SK-N-SH (cell line): ENCODE data around the gene CLK1. TPM values are rescaled to one million over a fixed set of nuclear protein-coding genes. Genes with fewer than 3 reads are reported as not detected.

Source experiments
- CTCF ChIA-PET: fragments of 300-600, 350-600 bp; formaldehyde crosslinking; extraction: SDS; loops from one replicate; lab custom pipeline; 2021; lab: Yijun Ruan, JAX
- POLR2A ChIA-PET: fragments of 350-600 bp; sonication (Branson Sonifier 250); formaldehyde crosslinking; extraction: SDS; loops from one replicate; lab custom pipeline; 2020; ENCODE audit warnings: antibody characterized with exemption, inconsistent platforms; lab: Yijun Ruan, JAX
- DNase-seq: peaks from one replicate; pipeline ENCODE4 v3.0.0; 2012
- H2AFZ ChIP-seq: fragments of 200-600 bp; sonication (generic); 2 replicates; pipeline ENCODE4 v1.8.1; 2016; ENCODE audit warnings: antibody characterized with exemption, mild to moderate bottlenecking, low read depth
- H3F3A ChIP-seq: fragments of 200-600 bp; sonication (generic); replicated peaks from 2 replicates; pipeline ENCODE3; 2016; ENCODE audit warnings: antibody characterized with exemption, mild to moderate bottlenecking; ENCODE audit not compliant: insufficient read depth
- H3K27ac ChIP-seq, 2 experiments: fragments of 200-500 bp in 1 of 2; fragments of 200-600 bp in 1 of 2; sonication (Bioruptor generic) in 1 of 2; sonication (generic), shearing (Covaris generic) in 1 of 2; 2 replicates each; pipeline versions ENCODE4 v1.5.1 to v1.6.1; 2014 to 2016; ENCODE audit warnings: low read depth in 2 of 2, inconsistent platforms in 1 of 2, low read length in 1 of 2, mild to moderate bottlenecking in 1 of 2, mixed read lengths in 1 of 2
- H3K27me3 ChIP-seq: fragments of 200-600 bp; sonication (generic), shearing (Covaris generic); 2 replicates; pipeline ENCODE4 v1.6.1; 2016; ENCODE audit warnings: mixed run types; ENCODE audit not compliant: insufficient read depth
- H3K36me3 ChIP-seq, 2 experiments: fragments of 200-500 bp in 1 of 2; fragments of 200-600 bp in 1 of 2; sonication (Bioruptor generic) in 1 of 2; sonication (generic) in 1 of 2; replicated peaks in 1 of 2; 2 replicates each; pipeline versions ENCODE3 to v1.5.1; 2014 to 2016; ENCODE audit warnings: low read length in 1 of 2, mild to moderate bottlenecking in 1 of 2; ENCODE audit not compliant: insufficient read depth in 2 of 2, control insufficient read depth in 1 of 2
- H3K4me1 ChIP-seq, 2 experiments: fragments of 200-500 bp in 1 of 2; fragments of 200-600 bp in 1 of 2; sonication (Bioruptor generic) in 1 of 2; sonication (generic), shearing (Covaris generic) in 1 of 2; 2 replicates each; pipeline versions ENCODE4 v1.5.1 to v1.6.1; 2014 to 2016; ENCODE audit warnings: low read depth in 1 of 2, low read length in 1 of 2, mixed run types in 1 of 2; ENCODE audit not compliant: insufficient read depth in 2 of 2, control insufficient read depth in 1 of 2
- H3K4me2 ChIP-seq: fragments of 200-600 bp; sonication (generic), shearing (Covaris generic); 2 replicates; pipeline ENCODE4 v1.6.1; 2017; ENCODE audit warnings: mixed run types
- H3K4me3 ChIP-seq, 2 experiments: fragments of 200-500 bp in 1 of 2; fragments of 200-600 bp in 1 of 2; sonication (Bioruptor generic) in 1 of 2; sonication (generic), shearing (Covaris generic) in 1 of 2; 2 replicates each; pipeline versions ENCODE4 v1.5.1 to v1.8.1; 2014 to 2016; ENCODE audit warnings: low read depth in 2 of 2, inconsistent platforms in 1 of 2, low read length in 1 of 2, mild to moderate bottlenecking in 1 of 2, mixed read lengths in 1 of 2, moderate library complexity in 1 of 2
- H3K79me2 ChIP-seq: fragments of 200-600 bp; sonication (generic); 2 replicates; pipeline ENCODE4 v1.8.1; 2017; ENCODE audit warnings: mild to moderate bottlenecking; ENCODE audit not compliant: insufficient read depth
- H3K9ac ChIP-seq: fragments of 200-600 bp; sonication (generic); 2 replicates; pipeline ENCODE4 v1.6.1; 2017; ENCODE audit warnings: mixed run types
- H3K9me2 ChIP-seq: fragments of 200-600 bp; sonication (generic); 2 replicates; pipeline ENCODE4 v1.6.1; 2017; ENCODE audit warnings: mixed run types
- H3K9me3 ChIP-seq: fragments of 200-600 bp; sonication (generic); 2 replicates; pipeline ENCODE4 v1.6.1; 2017; ENCODE audit warnings: mixed run types, mild to moderate bottlenecking, moderate library complexity
- H4K20me1 ChIP-seq: fragments of 200-600 bp; sonication (generic); 2 replicates; pipeline ENCODE4 v1.6.1; 2017; ENCODE audit warnings: mild to moderate bottlenecking, mixed run types; ENCODE audit not compliant: insufficient read depth
- CHD2 ChIP-seq: fragments of 150-350 bp; IDR thresholded peaks from 2 replicates; pipeline ENCODE4 v1.6.1; 2018; ENCODE audit warnings: low read length; ENCODE audit not compliant: partially characterized antibody
- EZH2phosphoT487 ChIP-seq: fragments of 200-600 bp; sonication (generic); IDR thresholded peaks from 2 replicates; pipeline ENCODE4 v1.6.1; 2017; ENCODE audit warnings: low read depth, mixed run types, mild to moderate bottlenecking, antibody characterized with exemption, moderate library complexity, borderline replicate concordance
- FOSL2 ChIP-seq: IDR thresholded peaks from 2 replicates; pipeline ENCODE4 v1.4.0; 2012; ENCODE audit warnings: low read depth, mild to moderate bottlenecking, moderate library complexity, borderline replicate concordance
- FOXJ3 ChIP-seq: sonication (generic); formaldehyde crosslinking; IDR thresholded peaks from 2 replicates; pipeline ENCODE4 v1.5.1; 2020; ENCODE audit warnings: mild to moderate bottlenecking, missing genetic modification reagents
- FOXM1 ChIP-seq: IDR thresholded peaks from 2 replicates; pipeline ENCODE4 v1.4.0; 2012; ENCODE audit warnings: low read depth, mild to moderate bottlenecking
- GATA2 ChIP-seq: sonication (generic); formaldehyde crosslinking; IDR thresholded peaks from 2 replicates; pipeline ENCODE4 v1.5.0; 2020; ENCODE audit warnings: mild to moderate bottlenecking, missing genetic modification reagents
- MEF2A ChIP-seq: IDR thresholded peaks from 2 replicates; pipeline ENCODE4 v1.4.0; 2012; ENCODE audit warnings: low read depth, borderline replicate concordance
- NRF1 ChIP-seq: IDR thresholded peaks from 2 replicates; pipeline ENCODE4 v1.6.1; 2012; ENCODE audit warnings: low read depth, mild to moderate bottlenecking, low read length
- RAD21 ChIP-seq: IDR thresholded peaks from 2 replicates; pipeline ENCODE4 v1.6.1; 2012; ENCODE audit warnings: mild to moderate bottlenecking, low read length
- SIN3A ChIP-seq: IDR thresholded peaks from 2 replicates; pipeline ENCODE4 v1.6.1; 2012; ENCODE audit warnings: low read depth, mild to moderate bottlenecking, low read length, moderate library complexity, borderline replicate concordance
- SMC3 ChIP-seq: IDR thresholded peaks from 2 replicates; pipeline ENCODE4 v1.6.1; 2012; ENCODE audit warnings: low read depth, low read length, improper control_type of control experiment
- WGBS: methylation state at CpG from one replicate; pipeline ENCODE4 v1.1.6; 2017; ENCODE audit warnings: low lambda C conversion rate; 5-methylcytosine and 5-hydroxymethylcytosine counted together
- polyA plus RNA-seq, 3 experiments: library from polyadenylated mRNA; depleted of rRNA; stranded (reverse); fragments of >200 nt; gene quantifications; 2 replicates each; pipeline ENCODE4 v1.2.3, GENCODE V29; 2012
- TF ChIP-seq, protein P1 (sequence below): fragments of 200-600 bp; sonication (generic); IDR thresholded peaks from 2 replicates; pipeline ENCODE4 v1.6.1; 2017; ENCODE audit warnings: antibody characterized with exemption, mild to moderate bottlenecking, moderate library complexity
- TF ChIP-seq, protein P2 (sequence below): IDR thresholded peaks from 2 replicates; pipeline ENCODE4 v1.4.0; 2012; ENCODE audit warnings: low read depth, borderline replicate concordance
- TF ChIP-seq, protein P3 (sequence below): IDR thresholded peaks from 2 replicates; pipeline ENCODE4 v1.4.0; 2012; ENCODE audit warnings: low read depth, borderline replicate concordance
- TF ChIP-seq, protein P4 (sequence below): IDR thresholded peaks from 2 replicates; pipeline ENCODE4; 2012
- TF ChIP-seq, protein P5 (sequence below): IDR thresholded peaks from 2 replicates; pipeline ENCODE4 v1.6.1; 2012; ENCODE audit warnings: mild to moderate bottlenecking, low read depth, low read length, moderate library complexity

Gene CLK1
- polyA plus RNA-seq, 1 of the 3 experiments (the other 2 are of a cell fraction) = 31.1 TPM

DNA sequence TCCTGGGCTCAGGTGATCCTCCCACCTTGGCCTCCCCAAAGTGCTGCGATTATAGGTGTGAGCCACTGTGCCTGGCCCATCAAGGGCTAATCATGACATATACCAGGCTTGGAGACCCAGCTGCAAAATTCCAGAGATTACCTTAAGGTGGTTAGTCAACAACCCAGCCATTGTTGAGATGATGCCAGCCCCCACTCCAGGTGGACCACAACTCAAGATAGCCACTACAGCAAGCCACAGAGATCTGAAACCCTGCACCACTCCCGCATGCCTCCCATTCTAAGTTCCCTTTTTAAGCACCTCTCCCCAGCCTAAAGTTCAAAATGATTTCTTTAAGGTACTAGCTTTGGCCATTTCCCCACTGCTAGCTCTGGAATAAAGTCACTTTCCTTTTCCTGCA, 4.6 kb upstream of the CLK1 start:
- no peaks in the 10 kb centered on the region for H3K9me3 ChIP-seq
- peaks cover 35% of the 10 kb centered on the region for H3F3A ChIP-seq
- CTCF ChIA-PET = interaction anchor here (0.9 kb wide), 1 partner anchor 9 kb away, joined by 3 read pairs; no protein-coding TSS in a partner anchor
- no peak overlapping the region for H2AFZ ChIP-seq
- DNase-seq = no peak
- no peak overlapping the region for H3K4me2 ChIP-seq
- no peak overlapping the region for H3K9ac ChIP-seq
- no peak for TF ChIP-seq CHD2
- TF ChIP-seq GATA2 (CRISPR knock-in tag) = no peak
- no peak for TF ChIP-seq FOXM1
- TF ChIP-seq FOSL2 = no peak
- TF ChIP-seq FOXJ3 (CRISPR knock-in tag) = no peak
- TF ChIP-seq EZH2phosphoT487 = no peak
- TF ChIP-seq SMC3 = no peak
- TF ChIP-seq SIN3A = no peak
- TF ChIP-seq NRF1 = no peak
- TF ChIP-seq, protein P1, sequence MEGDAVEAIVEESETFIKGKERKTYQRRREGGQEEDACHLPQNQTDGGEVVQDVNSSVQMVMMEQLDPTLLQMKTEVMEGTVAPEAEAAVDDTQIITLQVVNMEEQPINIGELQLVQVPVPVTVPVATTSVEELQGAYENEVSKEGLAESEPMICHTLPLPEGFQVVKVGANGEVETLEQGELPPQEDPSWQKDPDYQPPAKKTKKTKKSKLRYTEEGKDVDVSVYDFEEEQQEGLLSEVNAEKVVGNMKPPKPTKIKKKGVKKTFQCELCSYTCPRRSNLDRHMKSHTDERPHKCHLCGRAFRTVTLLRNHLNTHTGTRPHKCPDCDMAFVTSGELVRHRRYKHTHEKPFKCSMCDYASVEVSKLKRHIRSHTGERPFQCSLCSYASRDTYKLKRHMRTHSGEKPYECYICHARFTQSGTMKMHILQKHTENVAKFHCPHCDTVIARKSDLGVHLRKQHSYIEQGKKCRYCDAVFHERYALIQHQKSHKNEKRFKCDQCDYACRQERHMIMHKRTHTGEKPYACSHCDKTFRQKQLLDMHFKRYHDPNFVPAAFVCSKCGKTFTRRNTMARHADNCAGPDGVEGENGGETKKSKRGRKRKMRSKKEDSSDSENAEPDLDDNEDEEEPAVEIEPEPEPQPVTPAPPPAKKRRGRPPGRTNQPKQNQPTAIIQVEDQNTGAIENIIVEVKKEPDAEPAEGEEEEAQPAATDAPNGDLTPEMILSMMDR = no peak
- TF ChIP-seq MEF2A = no peak
- TF ChIP-seq, protein P2, sequence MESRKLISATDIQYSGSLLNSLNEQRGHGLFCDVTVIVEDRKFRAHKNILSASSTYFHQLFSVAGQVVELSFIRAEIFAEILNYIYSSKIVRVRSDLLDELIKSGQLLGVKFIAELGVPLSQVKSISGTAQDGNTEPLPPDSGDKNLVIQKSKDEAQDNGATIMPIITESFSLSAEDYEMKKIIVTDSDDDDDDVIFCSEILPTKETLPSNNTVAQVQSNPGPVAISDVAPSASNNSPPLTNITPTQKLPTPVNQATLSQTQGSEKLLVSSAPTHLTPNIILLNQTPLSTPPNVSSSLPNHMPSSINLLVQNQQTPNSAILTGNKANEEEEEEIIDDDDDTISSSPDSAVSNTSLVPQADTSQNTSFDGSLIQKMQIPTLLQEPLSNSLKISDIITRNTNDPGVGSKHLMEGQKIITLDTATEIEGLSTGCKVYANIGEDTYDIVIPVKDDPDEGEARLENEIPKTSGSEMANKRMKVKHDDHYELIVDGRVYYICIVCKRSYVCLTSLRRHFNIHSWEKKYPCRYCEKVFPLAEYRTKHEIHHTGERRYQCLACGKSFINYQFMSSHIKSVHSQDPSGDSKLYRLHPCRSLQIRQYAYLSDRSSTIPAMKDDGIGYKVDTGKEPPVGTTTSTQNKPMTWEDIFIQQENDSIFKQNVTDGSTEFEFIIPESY = no peak
- TF ChIP-seq, protein P3, sequence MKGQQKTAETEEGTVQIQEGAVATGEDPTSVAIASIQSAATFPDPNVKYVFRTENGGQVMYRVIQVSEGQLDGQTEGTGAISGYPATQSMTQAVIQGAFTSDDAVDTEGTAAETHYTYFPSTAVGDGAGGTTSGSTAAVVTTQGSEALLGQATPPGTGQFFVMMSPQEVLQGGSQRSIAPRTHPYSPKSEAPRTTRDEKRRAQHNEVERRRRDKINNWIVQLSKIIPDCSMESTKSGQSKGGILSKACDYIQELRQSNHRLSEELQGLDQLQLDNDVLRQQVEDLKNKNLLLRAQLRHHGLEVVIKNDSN = no peak
- no peak for TF ChIP-seq RAD21
- TF ChIP-seq, protein P4, sequence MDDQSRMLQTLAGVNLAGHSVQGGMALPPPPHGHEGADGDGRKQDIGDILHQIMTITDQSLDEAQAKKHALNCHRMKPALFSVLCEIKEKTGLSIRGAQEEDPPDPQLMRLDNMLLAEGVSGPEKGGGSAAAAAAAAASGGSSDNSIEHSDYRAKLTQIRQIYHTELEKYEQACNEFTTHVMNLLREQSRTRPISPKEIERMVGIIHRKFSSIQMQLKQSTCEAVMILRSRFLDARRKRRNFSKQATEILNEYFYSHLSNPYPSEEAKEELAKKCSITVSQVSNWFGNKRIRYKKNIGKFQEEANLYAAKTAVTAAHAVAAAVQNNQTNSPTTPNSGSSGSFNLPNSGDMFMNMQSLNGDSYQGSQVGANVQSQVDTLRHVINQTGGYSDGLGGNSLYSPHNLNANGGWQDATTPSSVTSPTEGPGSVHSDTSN = no peak
- TF ChIP-seq, protein P5, sequence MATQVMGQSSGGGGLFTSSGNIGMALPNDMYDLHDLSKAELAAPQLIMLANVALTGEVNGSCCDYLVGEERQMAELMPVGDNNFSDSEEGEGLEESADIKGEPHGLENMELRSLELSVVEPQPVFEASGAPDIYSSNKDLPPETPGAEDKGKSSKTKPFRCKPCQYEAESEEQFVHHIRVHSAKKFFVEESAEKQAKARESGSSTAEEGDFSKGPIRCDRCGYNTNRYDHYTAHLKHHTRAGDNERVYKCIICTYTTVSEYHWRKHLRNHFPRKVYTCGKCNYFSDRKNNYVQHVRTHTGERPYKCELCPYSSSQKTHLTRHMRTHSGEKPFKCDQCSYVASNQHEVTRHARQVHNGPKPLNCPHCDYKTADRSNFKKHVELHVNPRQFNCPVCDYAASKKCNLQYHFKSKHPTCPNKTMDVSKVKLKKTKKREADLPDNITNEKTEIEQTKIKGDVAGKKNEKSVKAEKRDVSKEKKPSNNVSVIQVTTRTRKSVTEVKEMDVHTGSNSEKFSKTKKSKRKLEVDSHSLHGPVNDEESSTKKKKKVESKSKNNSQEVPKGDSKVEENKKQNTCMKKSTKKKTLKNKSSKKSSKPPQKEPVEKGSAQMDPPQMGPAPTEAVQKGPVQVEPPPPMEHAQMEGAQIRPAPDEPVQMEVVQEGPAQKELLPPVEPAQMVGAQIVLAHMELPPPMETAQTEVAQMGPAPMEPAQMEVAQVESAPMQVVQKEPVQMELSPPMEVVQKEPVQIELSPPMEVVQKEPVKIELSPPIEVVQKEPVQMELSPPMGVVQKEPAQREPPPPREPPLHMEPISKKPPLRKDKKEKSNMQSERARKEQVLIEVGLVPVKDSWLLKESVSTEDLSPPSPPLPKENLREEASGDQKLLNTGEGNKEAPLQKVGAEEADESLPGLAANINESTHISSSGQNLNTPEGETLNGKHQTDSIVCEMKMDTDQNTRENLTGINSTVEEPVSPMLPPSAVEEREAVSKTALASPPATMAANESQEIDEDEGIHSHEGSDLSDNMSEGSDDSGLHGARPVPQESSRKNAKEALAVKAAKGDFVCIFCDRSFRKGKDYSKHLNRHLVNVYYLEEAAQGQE = no peak
- H3K36me3 ChIP-seq = peaks cover 11 to 20% of the 10 kb centered on the region in 2 experiments
- no peaks in the 10 kb centered on the region for H3K9me2 ChIP-seq
- H3K4me3 ChIP-seq = no peak overlapping the region
- H4K20me1 ChIP-seq = no peaks in the 10 kb centered on the region
- WGBS = 88% methylated on average over 2 of the region's 2 CpGs
- peaks cover 4% of the 10 kb centered on the region; the same call in 1 of the 2 replicates for H3K79me2 ChIP-seq
- H3K4me1 ChIP-seq = peaks cover 0 to 10% of the 10 kb centered on the region in 2 experiments; a peak in 1 of 4 replicates
- no peak overlapping the region for H3K27ac ChIP-seq
- H3K27me3 ChIP-seq = no peaks in the 10 kb centered on the region
- POLR2A ChIA-PET = interaction anchor here (0.6 kb wide), 1 partner anchor 1098 kb away, joined by 3 read pairs; no protein-coding TSS in a partner anchor
